Activated CD8-positive, alpha-beta memory T cell treated with anti-CD3 and anti-CD28 coated beads for 1 hour (primary cell): ENCODE data around the gene SLC25A38.
A peak's percentile ranks its signal among the peaks of the same experiment; 100 is the strongest.

Experiments used
- DNase-seq, 2 donors: peaks; one replicate each; pipeline ENCODE4 v3.0.0-alpha.2; 2020; ENCODE audit warnings: low read depth in 1 of 2; ENCODE audit errors: extremely low read depth in 1 of 2

The SLC25A38 gene

GRCh38 chr3:39376959-39377634 lies 6.1 kb upstream of the SLC25A38 start:
- no peak for DNase-seq

DNA sequence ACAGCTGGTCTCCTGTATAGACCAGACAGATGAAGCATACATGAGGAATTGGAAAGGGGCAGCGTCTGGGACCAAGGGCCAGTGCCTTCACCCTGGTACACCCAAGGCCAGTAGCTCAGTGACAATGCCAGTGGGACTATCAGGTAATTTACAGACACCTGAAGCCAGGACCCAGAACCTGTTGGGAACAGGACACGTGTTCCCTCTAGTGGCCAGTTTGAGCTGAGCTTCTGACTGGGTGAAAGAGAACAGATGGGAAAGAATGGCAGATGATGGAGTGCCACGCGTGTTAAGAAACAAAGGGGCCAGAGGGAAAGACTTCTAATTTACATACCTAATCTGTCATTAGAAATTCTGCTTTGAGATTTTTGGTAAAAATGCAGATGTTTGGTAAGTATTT lies 5.1 kb upstream of the SLC25A38 start:
- peak in 1 of 2 donors; percentile 25 for DNase-seq

DNA sequence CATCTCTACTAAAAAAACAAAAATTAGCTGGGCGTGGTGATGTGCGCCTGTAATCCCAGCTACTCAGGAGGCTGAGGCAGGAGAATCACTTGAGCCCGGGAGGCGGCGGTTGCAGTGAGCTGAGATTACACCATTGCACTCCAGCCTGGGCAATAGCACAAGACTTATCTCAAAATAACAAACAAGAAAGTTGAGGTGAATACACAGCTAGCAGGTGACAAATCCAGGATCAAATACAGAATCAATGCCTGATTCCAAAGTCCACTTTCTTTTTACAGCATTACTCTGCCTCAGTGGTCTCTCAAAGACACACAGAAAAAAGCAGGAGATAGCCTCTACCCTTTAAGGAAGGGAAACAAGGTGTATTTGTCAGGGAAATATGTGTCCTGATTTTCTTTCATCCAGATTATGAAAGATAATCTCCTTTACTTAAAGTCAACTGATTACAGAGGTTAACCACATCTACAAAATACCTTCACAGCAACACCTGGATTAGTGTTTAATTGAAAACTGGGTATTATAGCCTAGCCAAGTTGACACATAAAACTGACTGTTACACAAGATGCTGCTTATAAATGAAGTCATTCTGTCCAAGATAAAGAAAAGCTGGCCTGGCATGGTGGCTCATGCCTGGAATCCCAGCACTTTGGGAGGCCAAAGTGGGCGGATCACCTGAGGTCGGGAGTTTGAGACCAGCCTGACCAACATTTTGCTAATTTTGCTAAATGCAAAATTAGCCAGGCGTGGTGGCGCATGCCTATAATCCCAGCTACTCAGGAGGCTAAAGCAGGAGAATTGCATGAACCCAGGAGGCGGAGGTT lies 4.0 kb upstream of the SLC25A38 start:
- DNase-seq: no peak

DNA sequence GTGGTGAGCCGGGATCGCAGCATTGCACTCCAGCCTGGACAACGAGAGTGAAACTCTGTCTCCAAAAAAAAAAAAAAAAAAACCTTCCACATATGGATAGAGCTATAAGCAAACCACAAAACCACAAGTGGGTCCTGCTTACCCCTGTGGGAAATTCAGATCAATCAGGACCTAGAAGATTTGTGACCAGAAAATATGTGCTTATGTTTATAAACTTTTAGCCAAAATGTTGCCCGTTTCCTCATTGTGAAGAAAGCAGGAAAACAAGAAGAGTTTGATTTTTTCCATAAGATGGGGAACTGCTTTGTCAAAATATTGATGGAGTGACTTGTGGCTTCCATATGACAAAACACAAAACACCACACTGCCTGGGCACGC lies 3.4 kb upstream of the SLC25A38 start:
- DNase-seq: no peak

- no peak for DNase-seq
These were observed 1.7 kb upstream of the SLC25A38 start for GRCh38 chr3:39381432-39381831.

GRCh38 chr3:39383881-39384664 lies 903 bp downstream of the SLC25A38 start:
- peak; percentile 78 to 92 for DNase-seq

- DNase-seq: no peak
These were observed 1.5 kb downstream of the SLC25A38 start for GRCh38 chr3:39384665-39385000.

DNA sequence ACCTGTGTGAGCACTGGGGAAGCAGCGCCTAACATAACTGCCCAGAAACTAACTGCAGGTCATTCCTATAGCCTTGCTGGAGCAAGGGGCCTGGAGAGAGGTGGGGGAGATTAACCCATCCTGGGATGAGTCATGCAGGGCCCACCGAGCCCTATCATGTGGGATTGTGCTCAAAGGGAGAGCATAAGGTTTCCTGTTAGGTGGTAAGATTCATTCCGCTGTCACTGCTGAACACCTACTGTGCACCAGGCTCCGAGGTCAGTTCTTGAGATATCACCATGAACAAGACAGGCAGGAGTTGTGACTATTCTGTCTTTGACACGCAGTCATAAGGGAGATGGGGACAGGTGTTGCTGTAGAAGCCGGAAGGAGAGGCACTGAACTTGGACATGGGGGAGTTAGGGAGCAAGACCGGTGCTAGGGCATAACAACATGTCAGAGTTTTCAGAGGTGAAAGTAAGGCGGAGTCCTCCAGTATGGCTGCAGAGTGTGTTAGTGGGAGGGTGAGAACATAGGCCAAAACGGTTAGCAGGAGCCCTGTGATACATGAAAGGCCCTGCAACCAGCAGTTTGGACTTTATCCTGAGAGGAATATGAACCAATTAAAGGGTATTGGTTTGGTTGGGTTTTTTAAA lies 2.4 kb downstream of the SLC25A38 start:
- no peak for DNase-seq

DNA sequence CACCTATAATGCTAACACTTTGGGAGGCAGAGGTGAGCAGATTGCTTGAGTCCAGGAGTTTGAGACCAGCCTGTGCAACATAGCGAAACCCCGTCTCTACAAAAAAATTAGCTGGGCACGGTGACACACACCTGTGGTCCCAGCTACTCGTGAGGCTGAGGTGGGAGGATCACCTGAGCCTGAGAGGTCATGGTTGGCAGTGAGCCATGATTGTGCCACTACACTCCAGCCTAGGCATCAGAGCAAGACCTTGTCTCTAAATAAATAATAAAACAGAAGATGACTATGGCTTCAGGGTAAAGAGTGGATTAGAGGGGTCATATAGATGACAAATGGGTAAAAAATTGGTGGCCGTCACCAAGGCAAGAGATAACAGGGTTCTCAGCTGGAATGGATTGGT lies 3.1 kb downstream of the SLC25A38 start:
- no peak for DNase-seq

GRCh38 chr3:39387411-39387975 lies 4.3 kb downstream of the SLC25A38 start:
- DNase-seq: no peak

DNA sequence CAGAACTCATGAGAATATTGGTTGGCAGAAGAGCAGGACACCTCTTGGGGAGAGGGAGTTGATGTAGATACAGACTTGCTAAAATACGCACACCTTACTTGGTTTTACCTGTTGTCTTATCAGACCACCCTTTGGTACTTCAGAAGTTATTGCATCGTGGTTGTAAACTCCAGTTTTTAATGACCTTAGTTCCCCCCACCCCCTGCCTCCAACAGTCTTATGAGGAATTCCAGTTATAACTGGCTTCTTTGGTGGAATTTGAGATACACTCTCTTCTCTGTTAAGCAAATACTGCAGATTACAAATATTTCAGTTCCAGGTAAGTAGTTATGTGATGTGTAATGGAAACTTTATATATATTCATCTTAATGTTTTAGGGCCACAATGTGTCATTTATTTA lies 5.0 kb downstream of the SLC25A38 start:
- DNase-seq: no peak

- no peak for DNase-seq
These were observed 5.6 kb downstream of the SLC25A38 start for GRCh38 chr3:39388741-39389248.

- no peak for DNase-seq
These were observed 7.0 kb downstream of the SLC25A38 start for GRCh38 chr3:39390181-39390580.

GRCh38 chr3:39396690-39397089 lies 13.5 kb downstream of the SLC25A38 start:
- DNase-seq: no peak

DNA sequence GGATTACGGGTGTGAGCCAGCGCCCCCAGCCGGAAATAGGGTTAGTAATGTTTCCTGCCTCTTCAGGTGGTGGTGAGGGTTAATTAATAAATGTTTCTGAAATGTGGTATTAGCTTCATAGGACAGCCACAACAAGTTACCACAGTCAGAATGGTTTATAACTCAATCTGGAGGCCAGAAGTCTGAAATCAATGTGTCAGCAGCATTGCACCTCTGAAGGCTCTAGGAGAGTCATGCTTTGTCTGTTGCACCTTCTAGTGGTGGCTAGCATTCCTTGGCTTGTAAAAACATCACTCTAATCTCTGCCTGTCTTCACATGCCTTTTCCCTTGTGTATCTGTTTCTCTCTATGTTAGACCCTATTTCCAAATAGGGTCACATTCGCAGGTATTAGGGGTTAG lies 15.5 kb downstream of the SLC25A38 start:
- no peak for DNase-seq

GRCh38 chr3:39401983-39402382 lies 18.8 kb downstream of the SLC25A38 start:
- no peak for DNase-seq

DNA sequence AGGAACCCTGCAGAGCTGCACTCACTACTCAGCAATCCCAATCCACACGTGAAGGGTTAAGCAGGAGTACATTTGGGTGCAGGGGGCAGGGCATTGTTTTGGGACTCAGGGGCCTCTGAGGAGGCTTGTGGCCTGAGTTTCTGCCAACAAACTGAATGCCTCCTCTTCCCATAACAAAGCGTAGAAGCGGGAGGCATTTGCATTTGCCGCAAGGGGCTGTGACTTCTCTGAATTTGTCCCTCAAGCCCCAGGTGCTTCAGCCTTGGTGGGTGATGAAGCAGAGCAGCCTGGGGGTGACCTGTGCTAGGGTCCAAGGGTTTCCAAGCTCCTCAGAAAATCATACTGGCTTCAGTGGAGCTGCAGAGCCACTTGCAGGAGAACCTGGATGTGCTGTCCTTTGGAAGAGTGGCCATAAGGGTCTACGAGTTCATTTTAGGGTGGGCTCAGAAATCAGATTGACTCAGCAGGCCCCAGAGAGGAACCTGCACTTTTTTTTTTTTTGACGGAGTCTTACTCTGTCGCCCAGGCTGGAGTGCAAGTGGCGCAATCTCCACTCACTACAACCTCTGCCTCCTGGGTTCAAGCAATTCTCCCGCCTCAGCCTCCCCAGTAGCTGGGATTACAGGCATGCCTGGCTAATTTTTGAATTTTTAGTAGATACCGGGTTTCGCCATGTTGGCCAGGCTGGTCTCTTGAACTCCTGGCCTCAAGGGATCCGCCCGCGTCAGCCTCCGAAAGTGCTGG lies 21.9 kb downstream of the SLC25A38 start:
- DNase-seq: no peak

GRCh38 chr3:39405687-39406367 lies 22.7 kb downstream of the SLC25A38 start:
- DNase-seq: no peak
